Measurements from ENCODE around the gene IGSF9. TPM values are rescaled to one million over a fixed set of nuclear protein-coding genes. Genes with fewer than 3 reads are reported as not detected.

Gene IGSF9
- total and polyA plus RNA-seq, 2 of the 4 experiments (the other 2 are of a cell fraction): 0.05 TPM; not detected in 1

- Histone ChIP-seq H3K4me2 (ENCODE audit: low read depth, low read length) (no peak overlapping the region), H3K23ac (ENCODE audit: low read depth, low read length) (no peak overlapping the region), H3K9me3 (ENCODE audit: control insufficient read depth, insufficient read depth, low read length) (no peaks in the 10 kb centered on the region), H2AFZ (replicated peaks; ENCODE audit: low read length, poor library complexity) (no peak overlapping the region), H3K27me3 (ENCODE audit: control insufficient read depth, insufficient read depth, low read length) (no peaks in the 10 kb centered on the region; the same call in 1 of the 2 replicates), H3K14ac (replicated peaks; ENCODE audit: low read depth, low read length) (no peak overlapping the region), H3K4me3 (ENCODE audit: insufficient read depth, low read depth, low read length) (no peak overlapping the region), H2BK20ac (ENCODE audit: low read depth, low read length) (no peak overlapping the region), H2BK5ac (ENCODE audit: low read depth, low read length, poor library complexity, severe bottlenecking) (no peak overlapping the region), H2BK15ac (ENCODE audit: low read depth, low read length) (no peak overlapping the region), H3K27ac (ENCODE audit: insufficient read depth, low read length) (no peak overlapping the region), H2BK120ac (ENCODE audit: low read depth, low read length) (no peak overlapping the region), H3K4me1 (ENCODE audit: control insufficient read depth, insufficient read depth, low read length) (peaks cover 2% of the 10 kb centered on the region; the same call in 1 of the 2 replicates), H3K56ac (ENCODE audit: extremely low read depth, insufficient read depth, low read length) (no peak overlapping the region), H3K18ac (ENCODE audit: low read depth, low read length) (no peak overlapping the region), H3K4ac (ENCODE audit: low read depth, low read length) (no peak overlapping the region), H3K36me3 (ENCODE audit: control insufficient read depth, insufficient read depth, low read length) (no peaks in the 10 kb centered on the region), H3K9me1 (ENCODE audit: insufficient read depth, low read length) (no peaks in the 10 kb centered on the region), H2AK9ac (replicated peaks; ENCODE audit: low read depth, low read length, poor library complexity) (no peak overlapping the region), H4K5ac (ENCODE audit: low read depth, low read length) (no peak overlapping the region), H3K9ac (ENCODE audit: low read depth, low read length) (no peak overlapping the region), H4K20me1 (ENCODE audit: insufficient read depth, low read length) (no peaks in the 10 kb centered on the region), H2AK5ac (ENCODE audit: low read depth, low read length) (no peak overlapping the region), H3K79me1 (ENCODE audit: low read depth in 1 of 2, low read length in 2 of 2) (no peaks in the 10 kb centered on the region), H4K8ac (ENCODE audit: low read depth in 2 of 2, low read length in 2 of 2) (no peak overlapping the region), H4K91ac (ENCODE audit: insufficient read depth, low read depth, low read length) (no peak overlapping the region)
- no peak for ATAC-seq (ENCODE audit: low read depth)
- no peak for TF ChIP-seq MAZ (IDR thresholded peaks at IDR 0.05; ENCODE audit: borderline replicate concordance, low read depth, low read length)
- ChIA-PET POLR2A (ENCODE audit: unreplicated experiment) (no interaction called here), CTCF (interaction anchor here (1.0 to 1.7 kb wide), 2 partner anchors 11 to 12 kb away, joined by 3 to 9 read pairs; no protein-coding TSS in a partner anchor)
- intact Hi-C loops (cut with micrococcal nuclease) (no loop called here), dilution Hi-C loops (cut with HindIII; ENCODE audit: low sequenced_read_pairs, unreplicated experiment) (no loop called here), in situ Hi-C loops (cut with MboI; ENCODE audit: low sequenced_read_pairs) (no loop called here)
- no peak for DNase-seq
- 80% methylated on average over 1 of the region's 2 CpGs; no CpG with 5 or more reads in 1 of the 2 experiments for WGBS, 2 experiments (ENCODE audit: extremely low coverage in 2 of 2, insufficient read length in 1 of 2)
- no TSS peak for BruUV-seq (replicated peaks)
Observed at GRCh38 chr1:159994896-159995295, 49.5 kb upstream of the IGSF9 start.

Measured in IMR-90 (cell line).